GM20000 (cell line): Measurements from ENCODE around the gene FNDC4.

Experiments
- DNase-seq: peaks from one replicate; pipeline ENCODE4 v3.0.0; 2012; ENCODE audit warnings: low spot score
- CTCF ChIP-seq: IDR thresholded peaks from 2 replicates; pipeline ENCODE4 v1.5.1; 2012; ENCODE audit warnings: mild to moderate bottlenecking, control low read depth; ENCODE audit errors: extremely low read depth, missing control alignments

FNDC4 gene

GRCh38 chr2:27520316-27520715 lies 25.3 kb upstream of the FNDC4 start:
- DNase-seq: no peak
- no peak for TF ChIP-seq CTCF

DNA sequence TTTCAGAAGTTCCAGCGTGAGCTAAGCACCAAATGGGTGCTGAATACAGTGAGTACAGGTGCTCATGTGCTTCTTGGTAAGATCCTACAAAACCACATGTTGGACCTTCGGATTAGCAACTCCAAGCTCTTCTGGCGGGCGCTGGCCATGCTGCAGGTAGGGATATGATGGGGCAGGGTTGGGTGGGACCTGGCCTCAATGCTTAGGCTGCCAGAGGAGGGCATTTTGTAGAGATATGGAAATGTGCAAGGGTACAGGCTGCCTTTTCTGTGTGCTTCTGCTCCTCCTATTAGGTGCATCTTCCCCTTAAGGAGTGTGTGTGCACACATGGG lies 23.7 kb upstream of the FNDC4 start:
- no peak for TF ChIP-seq CTCF
- DNase-seq: no peak

GRCh38 chr2:27518113-27518781 lies 23.2 kb upstream of the FNDC4 start:
- no peak for DNase-seq
- no peak for TF ChIP-seq CTCF

DNA sequence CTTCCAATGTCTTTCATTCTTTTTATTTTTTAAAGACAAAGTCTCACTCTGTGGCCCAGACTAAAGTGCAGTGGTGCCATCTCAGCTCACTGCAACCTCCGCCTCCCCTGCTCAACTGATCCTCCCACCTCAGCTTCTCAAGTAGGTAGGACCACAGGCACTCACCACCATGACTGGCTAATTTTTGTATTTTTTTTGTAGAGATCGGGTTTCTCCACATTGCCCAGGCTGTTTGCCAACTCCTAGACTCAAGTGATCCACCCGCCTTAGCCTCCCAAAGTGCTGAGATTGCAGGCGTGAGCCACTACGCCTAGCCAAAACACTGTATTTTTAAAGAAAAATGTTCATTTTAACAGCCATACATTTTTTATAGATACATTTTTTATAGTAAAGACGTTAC lies 14.3 kb upstream of the FNDC4 start:
- DNase-seq: no peak
- TF ChIP-seq CTCF: no peak

DNA sequence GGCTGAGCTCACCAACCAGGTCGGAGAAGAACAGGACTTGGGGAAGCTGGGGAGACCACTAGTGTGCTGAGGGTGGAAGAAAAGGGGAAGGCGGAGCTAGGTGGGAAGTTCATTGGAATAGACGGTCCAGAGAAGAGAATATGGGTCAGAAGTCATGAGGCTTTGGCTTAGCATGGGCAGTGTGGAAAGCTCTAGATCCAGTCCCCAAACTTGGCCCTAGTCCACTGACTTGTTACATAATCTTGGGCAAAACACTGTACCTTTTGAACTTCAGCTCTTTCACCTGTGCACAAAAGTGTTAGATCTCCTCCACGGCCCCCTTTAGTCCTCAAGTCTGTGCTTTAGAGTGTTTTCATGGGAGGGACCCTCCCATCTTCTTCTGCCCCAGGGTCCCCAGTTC lies 12.3 kb upstream of the FNDC4 start:
- TF ChIP-seq CTCF: no peak
- DNase-seq: no peak

- DNase-seq: no peak
- no peak for TF ChIP-seq CTCF
Measured at GRCh38 chr2:27506587-27506986, 11.6 kb upstream of the FNDC4 start.

GRCh38 chr2:27502142-27502541 lies 7.1 kb upstream of the FNDC4 start:
- DNase-seq: no peak
- no peak for TF ChIP-seq CTCF
